HEK293T (cell line): ENCODE data around the gene TUBGCP3.

Experiments
- CTCF ChIA-PET: fragments of 350-600 bp; formaldehyde crosslinking; extraction: SDS; loops from one replicate; lab custom pipeline; 2021; ENCODE audit warnings: antibody characterized with exemption, inconsistent platforms; lab: Yijun Ruan, JAX
- POLR2A ChIA-PET: fragments of 350-600 bp; formaldehyde crosslinking; extraction: SDS; loops from one replicate; lab custom pipeline; 2020; ENCODE audit warnings: antibody characterized with exemption, inconsistent platforms; lab: Yijun Ruan, JAX
- DNase-seq: peaks from one replicate; pipeline ENCODE4 v3.0.0; 2012; ENCODE audit warnings: mixed read lengths; ENCODE audit errors: extremely low spot score
- ARNT ChIP-seq: fragments of 450-650 bp; IDR thresholded peaks from 2 replicates; pipeline ENCODE4 v1.6.1; 2017; ENCODE audit warnings: mild to moderate bottlenecking
- BHLHE40 ChIP-seq: fragments of 450-650 bp; IDR thresholded peaks from 2 replicates; pipeline ENCODE4 v1.6.1; 2016; ENCODE audit warnings: mild to moderate bottlenecking, moderate library complexity, borderline replicate concordance
- CTBP1 ChIP-seq: fragments of 450-650 bp; IDR thresholded peaks from 2 replicates; pipeline ENCODE4 v1.6.1; 2016; ENCODE audit warnings: borderline replicate concordance
- ELF4 ChIP-seq: fragments of 450-650 bp; IDR thresholded peaks from 2 replicates; pipeline ENCODE4 v1.6.1; 2017; ENCODE audit warnings: antibody characterized with exemption
- FOXA1 ChIP-seq: fragments of 450-650 bp; IDR thresholded peaks from 2 replicates; pipeline ENCODE4 v1.6.1; 2016; ENCODE audit warnings: mild to moderate bottlenecking
- FOXK2 ChIP-seq: fragments of 450-650 bp; IDR thresholded peaks from 2 replicates; pipeline ENCODE4 v1.6.1; 2016; ENCODE audit warnings: mild to moderate bottlenecking
- FOXM1 ChIP-seq: fragments of 450-650 bp; IDR thresholded peaks from 2 replicates; pipeline ENCODE4 v1.6.1; 2017; ENCODE audit warnings: mild to moderate bottlenecking, borderline replicate concordance
- HDGF ChIP-seq: fragments of 450-650 bp; IDR thresholded peaks from 2 replicates; pipeline ENCODE4 v1.6.1; 2017; ENCODE audit warnings: antibody characterized with exemption, borderline replicate concordance
- L3MBTL2 ChIP-seq: fragments of 450-650 bp; conservative IDR thresholded peaks from 2 replicates; pipeline ENCODE4 v1.6.1; 2016; ENCODE audit warnings: mild to moderate bottlenecking
- LEF1 ChIP-seq: fragments of 450-650 bp; IDR thresholded peaks from 2 replicates; pipeline ENCODE4 v1.6.1; 2017; ENCODE audit warnings: mild to moderate bottlenecking, borderline replicate concordance
- NFRKB ChIP-seq: fragments of 450-650 bp; IDR thresholded peaks from 2 replicates; pipeline ENCODE4 v1.6.1; 2016; ENCODE audit warnings: mild to moderate bottlenecking, moderate library complexity
- PKNOX1 ChIP-seq: fragments of 450-650 bp; IDR thresholded peaks from 2 replicates; pipeline ENCODE4 v1.6.1; 2016
- SP1 ChIP-seq: fragments of 450-650 bp; IDR thresholded peaks from 2 replicates; pipeline ENCODE4 v1.6.1; 2017
- SUZ12 ChIP-seq: fragments of 450-650 bp; IDR thresholded peaks from 2 replicates; pipeline ENCODE4 v1.6.1; 2016; ENCODE audit warnings: mild to moderate bottlenecking
- TARDBP ChIP-seq: fragments of 450-650 bp; IDR thresholded peaks from 2 replicates; pipeline ENCODE4 v1.6.1; 2016
- ZNF384 ChIP-seq: fragments of 450-650 bp; IDR thresholded peaks from 2 replicates; pipeline ENCODE4 v1.6.1; 2016

Gene TUBGCP3

GRCh38 chr13:112456138-112457056, 131.6 kb downstream of the TUBGCP3 start:
- DNase-seq: no peak
- POLR2A ChIA-PET: no interaction called here
- TF ChIP-seq ARNT: no peak
- TF ChIP-seq ZNF384: no peak
- TF ChIP-seq ELF4: no peak
- no peak for TF ChIP-seq HDGF
- CTCF ChIA-PET: no interaction called here

GRCh38 chr13:112455476-112456059, 132.4 kb downstream of the TUBGCP3 start:
- TF ChIP-seq PKNOX1 (no peak), CTBP1 (no peak), LEF1 (no peak), FOXK2 (no peak)
- no peak for DNase-seq
- ChIA-PET POLR2A (no interaction called here), CTCF (no interaction called here)

- CTCF ChIA-PET: no interaction called here
- no peak for TF ChIP-seq BHLHE40
- TF ChIP-seq L3MBTL2: no peak
- no peak for TF ChIP-seq CTBP1
- DNase-seq: no peak
- POLR2A ChIA-PET: no interaction called here
These were observed 133.2 kb downstream of the TUBGCP3 start for GRCh38 chr13:112454648-112455334.

GRCh38 chr13:112453874-112454647, 133.9 kb downstream of the TUBGCP3 start:
- TF ChIP-seq FOXM1: no peak
- TF ChIP-seq HDGF: no peak
- no peak for TF ChIP-seq ARNT
- no peak for TF ChIP-seq CTBP1
- no peak for TF ChIP-seq ELF4
- TF ChIP-seq FOXA1: no peak
- TF ChIP-seq SP1: no peak
- no peak for TF ChIP-seq TARDBP
- TF ChIP-seq NFRKB: no peak
- TF ChIP-seq SUZ12: no peak
- no peak for TF ChIP-seq ZNF384
- no peak for DNase-seq
- CTCF ChIA-PET: no interaction called here
- POLR2A ChIA-PET: no interaction called here

GRCh38 chr13:112453207-112453829, 134.6 kb downstream of the TUBGCP3 start:
- CTCF ChIA-PET: no interaction called here
- TF ChIP-seq LEF1: no peak
- no peak for TF ChIP-seq NFRKB
- TF ChIP-seq PKNOX1: no peak
- TF ChIP-seq SUZ12: no peak
- TF ChIP-seq TARDBP: no peak
- TF ChIP-seq HDGF: no peak
- no peak for TF ChIP-seq FOXA1
- no peak for TF ChIP-seq FOXK2
- no peak for TF ChIP-seq FOXM1
- TF ChIP-seq BHLHE40: no peak

GRCh38 chr13:112452380-112453206, 135.4 kb downstream of the TUBGCP3 start:
- CTCF ChIA-PET: no interaction called here
- DNase-seq: no peak
- POLR2A ChIA-PET: no interaction called here
- TF ChIP-seq ELF4: no peak
- TF ChIP-seq FOXA1: no peak
- TF ChIP-seq L3MBTL2: no peak
- TF ChIP-seq ZNF384: no peak
- TF ChIP-seq CTBP1: no peak
- no peak for TF ChIP-seq SUZ12

More at GRCh38 chr13:112453207-112453829, 134.6 kb downstream of the TUBGCP3 start:
- DNase-seq: no peak
- POLR2A ChIA-PET: no interaction called here
